GM21717 (cell line): ENCODE data around the gene NT5DC4.

Experiments
- ATAC-seq: cut with Tn5 transposase; IDR thresholded peaks from one replicate; pipeline ENCODE4 v1.9.1; 2021; ENCODE audit warnings: mild to moderate bottlenecking, moderate library complexity; ENCODE audit not compliant: unreplicated experiment

Gene NT5DC4

GRCh38 chr2:112720785-112721184 is at the start of gene NT5DC4:
NT5DC4 (plus strand) TSS chr2:112721020; CDS start chr2:112721080, 60 bp downstream.
- no peak for ATAC-seq

- ATAC-seq: no peak
Observed at GRCh38 chr2:112671801-112672200, 49.0 kb upstream of the NT5DC4 start.

GRCh38 chr2:112673008-112673407 is 47.8 kb upstream of the NT5DC4 start:
- no peak for ATAC-seq

GRCh38 chr2:112674229-112674628 is 46.6 kb upstream of the NT5DC4 start:
- no peak for ATAC-seq

GRCh38 chr2:112679484-112679883 is 41.3 kb upstream of the NT5DC4 start:
- ATAC-seq: no peak

GRCh38 chr2:112680666-112681101 is 40.1 kb upstream of the NT5DC4 start:
- ATAC-seq: no peak

- no peak for ATAC-seq
Observed at GRCh38 chr2:112682101-112682500, 38.7 kb upstream of the NT5DC4 start.

GRCh38 chr2:112683550-112684414 is 37.0 kb upstream of the NT5DC4 start:
- ATAC-seq: no peak

GRCh38 chr2:112684415-112684775 is 36.4 kb upstream of the NT5DC4 start:
- no peak for ATAC-seq

- no peak for ATAC-seq
Observed at GRCh38 chr2:112685271-112685884, 35.4 kb upstream of the NT5DC4 start.

GRCh38 chr2:112686348-112687217 is 34.2 kb upstream of the NT5DC4 start:
- no peak for ATAC-seq

- no peak for ATAC-seq
Observed at GRCh38 chr2:112687522-112687921, 33.3 kb upstream of the NT5DC4 start.

- no peak for ATAC-seq
Observed at GRCh38 chr2:112688086-112688880, 32.5 kb upstream of the NT5DC4 start.

GRCh38 chr2:112690853-112691401 is 29.9 kb upstream of the NT5DC4 start:
- no peak for ATAC-seq

GRCh38 chr2:112691881-112692281 is 28.9 kb upstream of the NT5DC4 start:
- no peak for ATAC-seq

GRCh38 chr2:112692495-112692911 is 28.3 kb upstream of the NT5DC4 start:
- ATAC-seq: peak; percentile 83

- ATAC-seq: no peak
Observed at GRCh38 chr2:112692918-112693317, 27.9 kb upstream of the NT5DC4 start.

GRCh38 chr2:112693596-112693995 is 27.2 kb upstream of the NT5DC4 start:
- ATAC-seq: no peak

GRCh38 chr2:112694182-112694581 is 26.6 kb upstream of the NT5DC4 start:
- no peak for ATAC-seq

GRCh38 chr2:112698834-112699515 is 21.8 kb upstream of the NT5DC4 start:
- no peak for ATAC-seq
